GM18520 (cell line): ENCODE measurements around the gene HMCN1.
"Not testable (repeated sequence)": the region's sequence is repeated elsewhere in the genome, so short reads cannot be mapped to it uniquely, and the experiment has no call there.

Experiments used
- ATAC-seq: cut with Tn5 transposase; IDR thresholded peaks from one replicate; pipeline ENCODE4 v1.9.1; 2021; ENCODE audit not compliant: unreplicated experiment

HMCN1 gene

GRCh38 chr1:186125511-186125910 is 391.3 kb downstream of the HMCN1 start:
- ATAC-seq = no peak

DNA sequence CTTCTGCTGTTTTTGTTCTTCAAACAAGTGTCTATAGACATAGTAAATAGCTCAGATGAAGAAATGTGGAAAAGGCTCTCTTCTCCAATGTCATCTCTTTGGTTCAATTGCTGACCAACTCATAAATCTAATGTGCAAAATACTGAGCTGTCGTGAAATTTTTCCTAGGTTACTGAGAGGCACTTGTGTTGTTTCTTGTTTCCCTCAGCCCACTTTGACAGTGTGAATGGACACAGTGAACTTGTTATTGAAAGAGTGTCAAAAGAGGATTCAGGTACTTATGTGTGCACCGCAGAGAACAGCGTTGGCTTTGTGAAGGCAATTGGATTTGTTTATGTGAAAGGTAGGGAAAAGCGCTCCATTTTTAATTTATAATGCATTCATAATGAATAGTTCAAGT is 395.6 kb downstream of the HMCN1 start:
- no peak for ATAC-seq

DNA sequence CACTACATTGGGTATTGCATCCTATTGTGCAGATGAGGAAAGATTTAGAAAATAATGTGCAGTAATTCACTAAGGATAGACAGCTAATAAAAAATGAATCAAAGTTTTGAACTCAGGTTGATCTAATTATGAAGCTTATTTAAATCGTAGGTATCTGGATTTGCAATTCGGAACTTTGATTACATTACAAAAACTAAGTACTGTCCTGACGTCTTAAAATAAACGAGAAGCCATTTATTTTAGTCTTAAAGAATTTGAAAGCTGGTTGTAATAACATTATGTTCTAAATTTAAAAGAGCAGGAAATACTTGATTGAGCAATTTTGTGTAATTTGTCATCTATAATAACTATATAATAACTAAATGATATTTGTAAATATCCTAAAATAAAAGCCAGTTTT is 404.9 kb downstream of the HMCN1 start:
- ATAC-seq = no peak

GRCh38 chr1:186139701-186140100 is 405.5 kb downstream of the HMCN1 start:
- no peak for ATAC-seq

DNA sequence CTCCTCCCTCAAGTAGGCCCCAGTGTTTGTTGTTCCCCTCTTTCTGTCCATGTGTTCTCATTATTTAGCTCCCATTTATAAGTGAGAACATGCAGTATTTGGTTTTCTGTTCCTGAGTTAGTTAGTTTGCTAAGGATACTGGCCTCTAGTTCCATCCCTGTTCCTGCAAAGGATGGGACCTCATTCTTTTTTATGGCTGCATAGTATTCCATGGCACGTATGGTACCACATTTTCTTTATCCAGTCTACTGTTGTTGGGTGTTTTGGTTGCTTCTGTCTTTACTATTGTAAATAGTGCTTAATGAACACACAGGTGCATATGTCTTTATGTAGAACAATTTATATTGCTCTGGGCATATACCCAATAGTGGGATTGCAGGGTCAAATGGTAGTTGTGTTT is 408.0 kb downstream of the HMCN1 start:
- no peak for ATAC-seq

DNA sequence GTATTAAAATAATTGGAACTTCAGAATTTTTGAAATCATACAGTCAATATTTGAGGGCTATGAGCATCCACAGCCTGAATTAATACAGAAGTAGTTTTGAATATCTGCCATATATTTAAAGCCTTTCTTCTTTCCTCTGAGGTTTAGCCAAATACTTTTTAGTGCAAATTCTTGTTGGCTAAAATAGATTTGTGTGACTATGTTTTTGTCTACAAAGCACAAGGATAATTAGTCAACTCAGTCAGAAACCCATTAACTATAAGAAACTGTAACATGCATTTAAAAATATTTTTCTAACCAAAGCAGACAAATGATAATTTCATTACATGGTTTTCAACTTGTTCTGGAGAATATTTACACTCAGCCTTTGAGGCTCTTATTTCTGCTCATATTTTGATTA is 408.7 kb downstream of the HMCN1 start:
- ATAC-seq = no peak

DNA sequence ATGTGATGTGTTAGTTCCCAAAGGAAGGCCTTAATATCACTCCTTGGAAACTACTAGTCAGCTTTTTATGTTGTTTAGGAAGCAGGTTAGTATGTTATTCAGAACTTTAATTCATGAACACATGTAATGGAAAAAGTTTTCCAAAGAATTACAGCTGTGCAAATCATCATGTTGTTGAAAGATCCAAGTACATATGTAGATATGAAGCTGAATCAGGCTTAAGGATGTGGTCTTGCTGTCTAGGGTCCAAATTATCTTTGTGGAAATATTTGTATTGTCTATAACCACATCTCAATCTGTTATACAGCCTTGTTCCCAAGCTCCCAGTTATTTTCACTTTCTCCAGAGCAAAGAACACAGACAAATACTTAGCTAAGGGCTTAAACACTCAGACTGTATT is 409.3 kb downstream of the HMCN1 start:
- no peak for ATAC-seq

GRCh38 chr1:186144505-186144904 is 410.3 kb downstream of the HMCN1 start:
- ATAC-seq = no peak

DNA sequence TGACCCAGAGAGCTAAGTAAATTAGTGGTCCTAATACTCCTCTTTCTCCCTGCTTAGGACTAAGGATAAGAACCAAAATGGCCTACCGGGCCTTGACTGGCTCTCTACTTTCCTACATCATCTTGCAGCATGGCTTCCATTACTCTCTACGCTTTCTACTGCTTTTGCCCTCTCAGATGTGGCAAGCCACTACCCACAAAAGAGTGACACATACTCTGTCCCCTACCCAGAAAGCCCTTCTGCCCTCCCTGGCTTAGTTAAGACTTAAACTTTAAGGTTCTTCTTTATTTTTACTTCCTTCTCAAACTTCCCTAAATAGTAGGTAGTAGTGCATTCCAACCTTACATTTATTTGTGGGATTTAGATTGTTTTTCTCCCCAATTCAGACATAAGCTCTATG is 412.8 kb downstream of the HMCN1 start:
- no peak for ATAC-seq

GRCh38 chr1:186149591-186149990 is 415.4 kb downstream of the HMCN1 start:
- no peak for ATAC-seq

DNA sequence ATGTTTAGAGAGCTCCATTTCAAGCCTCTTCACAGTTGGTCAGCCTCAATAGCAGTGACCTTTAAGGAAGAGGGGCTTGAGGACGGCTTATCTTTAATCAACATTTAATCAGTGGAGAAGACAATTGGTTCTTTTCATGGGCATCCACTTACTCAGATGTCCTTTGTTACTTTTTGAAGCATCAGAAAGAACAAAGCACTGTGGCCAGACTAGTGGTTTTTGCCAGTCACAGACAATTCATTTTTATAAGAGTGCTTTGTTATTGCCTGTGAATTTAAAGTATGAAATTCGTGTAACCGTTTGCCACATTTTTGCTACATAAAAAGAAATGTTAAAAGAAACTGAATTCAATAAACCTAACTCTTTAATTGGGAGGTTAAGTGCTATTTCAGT is 418.0 kb downstream of the HMCN1 start:
- no peak for ATAC-seq

DNA sequence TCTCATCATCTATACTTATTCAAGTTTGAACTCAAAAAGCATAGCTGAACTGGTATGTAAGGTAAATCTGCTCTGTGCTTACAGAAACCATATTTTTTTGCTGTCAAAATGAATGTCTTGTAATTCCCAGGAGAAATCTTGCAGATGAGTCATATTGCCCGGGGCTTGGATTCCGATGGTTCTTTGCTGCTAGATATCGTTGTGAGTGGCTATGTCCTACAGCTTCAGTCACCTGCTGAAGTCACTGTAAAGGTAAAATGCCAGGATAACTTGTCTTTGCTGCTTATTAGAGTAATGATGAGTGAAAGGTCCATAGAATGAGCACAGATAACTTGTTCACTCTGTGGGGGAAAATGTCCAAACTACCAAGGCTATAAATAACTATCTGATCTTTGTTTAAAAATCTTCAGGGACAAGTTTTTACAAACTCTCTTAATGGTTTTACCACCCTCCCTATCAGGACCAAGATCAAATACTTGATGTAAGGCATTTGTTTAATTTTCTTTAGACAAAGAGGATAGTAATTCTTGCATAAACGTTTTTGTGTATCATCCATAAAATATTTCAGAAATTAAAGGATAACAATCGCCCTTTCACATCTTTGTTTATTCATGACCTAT is 418.5 kb downstream of the HMCN1 start:
- no peak for ATAC-seq

DNA sequence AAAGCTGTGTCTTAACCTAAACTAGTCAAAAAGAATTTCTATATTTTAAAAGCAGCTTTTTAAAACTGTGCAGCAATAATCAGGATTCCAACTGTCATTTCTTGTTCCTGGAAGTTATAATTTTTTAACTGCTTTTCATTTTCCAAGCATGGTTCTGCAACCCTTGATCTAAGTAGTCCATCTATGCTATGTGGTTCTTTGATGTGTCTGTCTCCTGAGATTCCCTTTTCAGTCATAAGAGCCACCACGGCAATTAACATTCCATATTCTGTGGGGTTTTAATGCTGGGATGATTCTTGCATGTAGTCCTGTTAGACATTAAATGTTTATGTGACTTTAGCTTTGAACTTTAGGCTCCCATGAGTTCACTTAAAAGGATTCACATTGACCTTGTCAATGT is 420.5 kb downstream of the HMCN1 start:
- no peak for ATAC-seq

- peak; percentile 56 for ATAC-seq
Observed at GRCh38 chr1:186155594-186155993, 421.4 kb downstream of the HMCN1 start.

GRCh38 chr1:186162895-186163294 is 428.7 kb downstream of the HMCN1 start:
- ATAC-seq = not testable (repeated sequence)

GRCh38 chr1:186164773-186165172 is 430.6 kb downstream of the HMCN1 start:
- no peak for ATAC-seq

GRCh38 chr1:186165303-186165702 is 431.1 kb downstream of the HMCN1 start:
- ATAC-seq = no peak

- no peak for ATAC-seq
Observed at GRCh38 chr1:186167096-186167668, 433.0 kb downstream of the HMCN1 start.

DNA sequence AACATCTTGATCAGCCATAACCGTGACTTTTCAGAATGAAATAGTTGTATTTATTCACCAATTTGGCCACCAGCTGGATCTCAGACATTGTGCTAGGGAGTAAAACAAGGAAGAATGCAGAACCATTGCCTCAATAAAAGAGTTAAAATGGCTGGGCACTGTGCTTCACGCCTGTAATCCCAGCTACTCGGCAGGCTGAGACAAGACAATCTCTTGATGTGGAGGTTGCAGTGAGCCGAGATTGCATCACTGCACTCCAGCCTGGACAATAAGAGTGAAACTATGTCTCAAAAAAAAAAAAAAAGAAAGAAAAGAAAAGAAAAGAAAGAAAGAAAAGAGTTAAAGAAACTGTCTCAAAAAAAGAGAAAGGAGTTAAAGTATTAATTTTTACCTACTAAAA is 441.4 kb downstream of the HMCN1 start:
- no peak for ATAC-seq

- ATAC-seq = peak; percentile 37
Observed at GRCh38 chr1:186178426-186179043, 444.3 kb downstream of the HMCN1 start.

- no peak for ATAC-seq
Observed at GRCh38 chr1:186179231-186179630, 445.0 kb downstream of the HMCN1 start.

GRCh38 chr1:186183219-186183618 is 449.0 kb downstream of the HMCN1 start:
- peak; percentile 56 for ATAC-seq
